HepG2 (cell line): Measurements from ENCODE around the gene TASP1. TPM values are rescaled to one million over a fixed set of nuclear protein-coding genes. Genes with fewer than 3 reads are reported as not detected.

Experiments used
- ATAC-seq: fragments of 200-7000 bp; cut with Tn5 transposase; 3 replicates; pipeline ENCODE4 v1.9.1; 2020; ENCODE audit warnings: mild to moderate bottlenecking, moderate library complexity
- BruUV-seq: library from RNA; stranded (reverse); fragments of 400-500 nt; replicated peaks from 2 replicates; lab custom pipeline; 2021; lab: Mats Ljungman, UMichigan
- CTCF ChIA-PET: fragments of 300-600 bp; formaldehyde crosslinking; extraction: SDS; loops from one replicate; lab custom pipeline; 2021; ENCODE audit warnings: low total read pairs, inconsistent platforms, low intra/inter-chr PET ratio; lab: Yijun Ruan, JAX
- POLR2A ChIA-PET: fragments of 350-600 bp; sonication (Branson Sonifier 250); formaldehyde crosslinking; loops from one replicate; lab custom pipeline; 2020; ENCODE audit warnings: antibody characterized with exemption, inconsistent platforms; lab: Yijun Ruan, JAX
- DNase-seq: peaks from one replicate; pipeline ENCODE4 v3.0.0-alpha.2; 2015; ENCODE audit warnings: low spot score
- FAIRE-seq: peaks from 3 replicates; lab custom pipeline; 2011; peaks lifted over from hg19 to GRCh38; lab: Jason Lieb, UNC
- H2AFZ ChIP-seq: one replicate; pipeline ENCODE4 v1.6.1; 2011; ENCODE audit warnings: low read length, inconsistent platforms
- H3K27ac ChIP-seq: fragments of 300-600 bp; 3 replicates; pipeline ENCODE4 v1.8.0; 2011; ENCODE audit warnings: mixed run types, mild to moderate bottlenecking, mixed read lengths, low read length, inconsistent platforms; ENCODE audit not compliant: insufficient read depth; ENCODE audit errors: extremely low read length
- H3K27me3 ChIP-seq, 2 experiments: fragments of 200-600 bp in 1 of 2; 2 replicates in 1 of 2; 3 replicates in 1 of 2; pipeline versions ENCODE4 v1.6.0 to v1.8.0; 2011; ENCODE audit warnings: low read length in 2 of 2, mild to moderate bottlenecking in 2 of 2, moderate library complexity in 2 of 2, inconsistent platforms in 1 of 2; ENCODE audit not compliant: insufficient read depth in 2 of 2, control insufficient read depth in 1 of 2
- H3K36me3 ChIP-seq, 2 experiments: fragments of 200-600 bp in 1 of 2; replicated peaks in 1 of 2; 2 replicates in 1 of 2; 3 replicates in 1 of 2; pipeline versions ENCODE4 v1.5.1 to v1.8.0; 2011; ENCODE audit warnings: low read length in 2 of 2, inconsistent platforms in 1 of 2; ENCODE audit not compliant: insufficient read depth in 2 of 2, control insufficient read depth in 1 of 2
- H3K4me1 ChIP-seq: 2 replicates; pipeline ENCODE4 v1.5.1; 2012; ENCODE audit warnings: low read length, inconsistent platforms; ENCODE audit not compliant: insufficient read depth
- H3K4me2 ChIP-seq: 2 replicates; pipeline ENCODE4 v1.6.0; 2011; ENCODE audit warnings: low read depth, low read length, inconsistent platforms
- H3K4me3 ChIP-seq, 3 experiments: fragments of 200-600 bp in 1 of 3; sonication (generic), shearing (Covaris generic) in 1 of 3; replicated peaks in 1 of 3; 2 replicates each; pipeline ENCODE4 v1.5.1; 2011 to 2016; ENCODE audit warnings: low read length in 3 of 3, inconsistent platforms in 2 of 3, low read depth in 2 of 3, mild to moderate bottlenecking in 2 of 3, control low read depth in 1 of 3, mixed read lengths in 1 of 3; ENCODE audit not compliant: insufficient read depth in 1 of 3
- H3K79me2 ChIP-seq: one replicate; pipeline ENCODE4 v1.6.1; 2011; ENCODE audit warnings: low read length, inconsistent platforms; ENCODE audit not compliant: insufficient read depth
- H3K9ac ChIP-seq: 2 replicates; pipeline ENCODE4 v1.6.0; 2011; ENCODE audit warnings: mild to moderate bottlenecking, low read depth, low read length, inconsistent platforms; ENCODE audit not compliant: insufficient read depth
- H3K9me3 ChIP-seq: 2 replicates; pipeline ENCODE4 v1.5.1; 2012; ENCODE audit warnings: mild to moderate bottlenecking, low read length
- H4K20me1 ChIP-seq: 2 replicates; pipeline ENCODE4 v1.6.0; 2011; ENCODE audit warnings: inconsistent platforms, mild to moderate bottlenecking, low read length, moderate library complexity; ENCODE audit not compliant: insufficient read depth
- ARID4A ChIP-seq: sonication (generic); formaldehyde crosslinking; IDR thresholded peaks from 2 replicates; pipeline ENCODE4 v1.5.0; 2020; ENCODE audit warnings: mild to moderate bottlenecking, missing genetic modification reagents, borderline replicate concordance
- CHCHD3 ChIP-seq: sonication (generic); formaldehyde crosslinking; IDR thresholded peaks from 2 replicates; pipeline ENCODE4 v1.8.0; 2022; ENCODE audit warnings: mild to moderate bottlenecking, missing genetic modification reagents, moderate library complexity
- CHD2 ChIP-seq: IDR thresholded peaks from 2 replicates; pipeline ENCODE4 v1.6.1; 2011; ENCODE audit warnings: low read depth, low read length, improper control_type of control experiment
- DPF2 ChIP-seq: sonication (generic); formaldehyde crosslinking; IDR thresholded peaks from 2 replicates; pipeline ENCODE4 v1.4.0; 2020; ENCODE audit warnings: mild to moderate bottlenecking, low read depth, missing genetic modification reagents, borderline replicate concordance
- ETS1 ChIP-seq: sonication (generic); formaldehyde crosslinking; IDR thresholded peaks from 2 replicates; pipeline ENCODE4 v1.4.0; 2020; ENCODE audit warnings: missing genetic modification reagents
- LCORL ChIP-seq, 2 experiments: fragments of 450-650 bp in 1 of 2; sonication (generic) in 1 of 2; formaldehyde crosslinking in 1 of 2; IDR thresholded peaks; 2 replicates each; pipeline versions ENCODE4 v1.5.0 to v1.6.1; 2017 to 2020; ENCODE audit warnings: antibody characterized with exemption in 1 of 2, missing genetic modification reagents in 1 of 2
- SKIL ChIP-seq: sonication (generic); formaldehyde crosslinking; IDR thresholded peaks from 2 replicates; pipeline ENCODE4 v1.8.0; 2022; ENCODE audit warnings: missing genetic modification reagents, mild to moderate bottlenecking, moderate library complexity, borderline replicate concordance
- ZNF280D ChIP-seq: sonication (generic); formaldehyde crosslinking; IDR thresholded peaks from 2 replicates; pipeline ENCODE4 v1.5.1; 2020; ENCODE audit warnings: mild to moderate bottlenecking, missing genetic modification reagents
- ZNF784 ChIP-seq: sonication (generic); formaldehyde crosslinking; IDR thresholded peaks from 2 replicates; pipeline ENCODE4 v1.5.1; 2020; ENCODE audit warnings: missing genetic modification reagents, mild to moderate bottlenecking, borderline replicate concordance
- ZNF850 ChIP-seq: sonication (generic); formaldehyde crosslinking; conservative IDR thresholded peaks from 2 replicates; pipeline ENCODE4 v1.9.0; 2021; ENCODE audit warnings: mild to moderate bottlenecking, missing genetic modification reagents
- ZSCAN22 ChIP-seq: sonication (generic); formaldehyde crosslinking; IDR thresholded peaks from 2 replicates; pipeline ENCODE4 v1.4.0; 2020; ENCODE audit warnings: mild to moderate bottlenecking, missing genetic modification reagents
- in situ Hi-C: cut with HindIII; loops from 2 replicates; pipeline ENCODE4 v1.10.0; 2017; ENCODE audit warnings: low pct_unique_long_range_greater_than_20kb; ENCODE audit not compliant: extremely low pct_ligation_motif_present
- intact Hi-C: fragments of 100-400 bp; cut with micrococcal nuclease; formaldehyde crosslinking; loops from one replicate; pipeline ENCODE4 v1.10.0; 2022; ENCODE audit not compliant: unreplicated experiment
- polyA plus RNA-seq, 8 experiments: library from polyadenylated mRNA; depleted of rRNA in 3 of 8; stranded (reverse) in 7 of 8; unstranded in 1 of 8; fragments of >200 nt; fragmentation: Illumina TruSeq in 4 of 8; extraction: Trizol in 4 of 8; gene quantifications; 2 replicates each; pipeline versions ENCODE4 v1.2.1 to v1.2.3, GENCODE V29; 2011 to 2016; ENCODE audit warnings: low read depth in 4 of 8, missing spikeins in 1 of 8, mixed read lengths in 1 of 8; ENCODE audit not compliant: insufficient read depth in 1 of 8
- total RNA-seq, 5 experiments: library from RNA; depleted of rRNA; stranded (reverse); fragments of >200 nt; fragmentation: Illumina TruSeq; extraction: Trizol; gene quantifications; 2 replicates each; pipeline ENCODE4 v1.2.3, GENCODE V29; 2016; ENCODE audit warnings: low read depth in 1 of 5

The TASP1 gene
- total and polyA plus RNA-seq, 2 of the 13 experiments (the other 11 are each of a cell fraction or from before 2014, with no cell fraction given), result 10.0 to 25.2 TPM

- Histone ChIP-seq H3K27me3 (no peaks in the 10 kb centered on the region), H2AFZ (no peak overlapping the region), H4K20me1 (no peaks in the 10 kb centered on the region), H3K36me3 (no peaks in the 10 kb centered on the region), H3K9ac (no peak overlapping the region), H3K9me3 (no peaks in the 10 kb centered on the region), H3K27ac (no peak overlapping the region), H3K79me2 (no peaks in the 10 kb centered on the region), H3K4me3 (no peak overlapping the region), H3K4me2 (no peak overlapping the region), H3K4me1 (peaks cover 24% of the 10 kb centered on the region)
- intact Hi-C loops, result no loop called here
- in situ Hi-C loops, result no loop called here
- DNase-seq (no peak), ATAC-seq (no peak), FAIRE-seq (no peak)
- no TSS peak for BruUV-seq
- CTCF ChIA-PET, result no interaction called here
- POLR2A ChIA-PET, result interaction anchor here (0.6 to 2.2 kb wide), 2 partner anchors 13 to 25 kb away, joined by 3 to 7 read pairs; no protein-coding TSS in a partner anchor
- no peak for TF ChIP-seq ARID4A (CRISPR knock-in tag)
- TF ChIP-seq ZNF280D (CRISPR knock-in tag), result no peak
- no peak for TF ChIP-seq ETS1 (CRISPR knock-in tag)
- TF ChIP-seq ZNF850, result no peak
- TF ChIP-seq SKIL (CRISPR knock-in tag), result no peak
- TF ChIP-seq CHCHD3, result no peak
- no peak for TF ChIP-seq ZNF784 (CRISPR knock-in tag)
- TF ChIP-seq DPF2 (CRISPR knock-in tag), result no peak
- no peak for TF ChIP-seq CHD2
- no peak for TF ChIP-seq LCORL (IDR thresholded peaks at IDR 0.05)
- TF ChIP-seq LCORL (CRISPR knock-in tag; IDR thresholded peaks at IDR 0.05), result no peak
- no peak for TF ChIP-seq ZSCAN22 (CRISPR knock-in tag)
Measured at GRCh38 chr20:13356591-13356990, 282.1 kb downstream of the TASP1 start.
